IMR-90 (cell line): ENCODE results near the gene NSF. TPM values are rescaled to one million over a fixed set of nuclear protein-coding genes. Genes with fewer than 3 reads are reported as not detected.

Experiments
- ATAC-seq: fragments of 200-7000 bp; cut with Tn5 transposase; 2 replicates; pipeline ENCODE4 v1.9.1; 2020; ENCODE audit warnings: low read depth, mild to moderate bottlenecking, moderate library complexity
- BruUV-seq: library from RNA; stranded (reverse); fragments of 400-500 nt; replicated peaks from 2 replicates; lab custom pipeline; 2021; lab: Mats Ljungman, UMichigan
- CTCF ChIA-PET: fragments of 300-600 bp; formaldehyde crosslinking; extraction: SDS; loops from one replicate; lab custom pipeline; 2021; ENCODE audit warnings: antibody characterized with exemption; lab: Yijun Ruan, JAX
- POLR2A ChIA-PET: fragments of 300-600 bp; sonication (Branson Sonifier 250); formaldehyde crosslinking; loops from one replicate; lab custom pipeline; 2022; ENCODE audit warnings: antibody characterized with exemption; ENCODE audit not compliant: unreplicated experiment; lab: Charles Lee
- DNase-seq: peaks from one replicate; pipeline ENCODE4 v3.0.0; 2013
- H2AFZ ChIP-seq: replicated peaks from 2 replicates; pipeline ENCODE3; 2013; ENCODE audit warnings: low read length, mild to moderate bottlenecking; ENCODE audit not compliant: poor library complexity
- H2AK5ac ChIP-seq: 2 replicates; pipeline ENCODE4 v1.6.1; 2013; ENCODE audit warnings: low read depth, low read length, inconsistent platforms
- H2AK9ac ChIP-seq: replicated peaks from 2 replicates; pipeline ENCODE3; 2013; ENCODE audit warnings: mild to moderate bottlenecking, low read depth, low read length, moderate library complexity; ENCODE audit not compliant: poor library complexity
- H2BK120ac ChIP-seq: 2 replicates; pipeline ENCODE4 v1.6.1; 2013; ENCODE audit warnings: low read depth, low read length, inconsistent platforms
- H2BK15ac ChIP-seq: 3 replicates; pipeline ENCODE4 v1.6.1; 2013; ENCODE audit warnings: low read depth, low read length, inconsistent platforms
- H2BK20ac ChIP-seq: 2 replicates; pipeline ENCODE4 v1.6.1; 2013; ENCODE audit warnings: low read depth, mild to moderate bottlenecking, inconsistent platforms, low read length, moderate library complexity
- H2BK5ac ChIP-seq: 2 replicates; pipeline ENCODE4 v1.6.1; 2013; ENCODE audit warnings: mild to moderate bottlenecking, low read depth, low read length, inconsistent platforms; ENCODE audit not compliant: poor library complexity, severe bottlenecking
- H3K14ac ChIP-seq: replicated peaks from 2 replicates; pipeline ENCODE4 v1.6.1; 2013; ENCODE audit warnings: low read depth, low read length, inconsistent platforms
- H3K18ac ChIP-seq: 2 replicates; pipeline ENCODE4 v1.6.1; 2013; ENCODE audit warnings: low read depth, low read length, control low read depth
- H3K23ac ChIP-seq: 2 replicates; pipeline ENCODE4 v1.6.1; 2013; ENCODE audit warnings: low read depth, low read length, inconsistent platforms
- H3K27ac ChIP-seq: 2 replicates; pipeline ENCODE4 v1.5.1; 2013; ENCODE audit warnings: mild to moderate bottlenecking, control low read depth, low read length; ENCODE audit not compliant: insufficient read depth
- H3K27me3 ChIP-seq: 2 replicates; pipeline ENCODE4 v1.6.1; 2013; ENCODE audit warnings: low read length; ENCODE audit not compliant: control insufficient read depth, insufficient read depth
- H3K36me3 ChIP-seq: 2 replicates; pipeline ENCODE4 v1.6.1; 2013; ENCODE audit warnings: low read length, mixed read lengths; ENCODE audit not compliant: control insufficient read depth, insufficient read depth
- H3K4ac ChIP-seq: 2 replicates; pipeline ENCODE4 v1.6.1; 2013; ENCODE audit warnings: low read depth, low read length, inconsistent platforms
- H3K4me1 ChIP-seq: 2 replicates; pipeline ENCODE4 v1.6.1; 2013; ENCODE audit warnings: low read length, mixed read lengths; ENCODE audit not compliant: control insufficient read depth, insufficient read depth
- H3K4me2 ChIP-seq: 2 replicates; pipeline ENCODE4 v1.6.1; 2013; ENCODE audit warnings: low read depth, mild to moderate bottlenecking, control low read depth, low read length, moderate library complexity
- H3K4me3 ChIP-seq: 2 replicates; pipeline ENCODE4 v1.5.1; 2013; ENCODE audit warnings: low read depth, mild to moderate bottlenecking, control low read depth, low read length, moderate library complexity; ENCODE audit not compliant: insufficient read depth
- H3K56ac ChIP-seq: 2 replicates; pipeline ENCODE4 v1.6.1; 2013; ENCODE audit warnings: low read length, inconsistent platforms; ENCODE audit not compliant: insufficient read depth; ENCODE audit errors: extremely low read depth
- H3K79me1 ChIP-seq, 2 experiments: 2 replicates each; pipeline ENCODE4 v1.6.1; 2013; ENCODE audit warnings: low read length in 2 of 2, inconsistent platforms in 1 of 2, low read depth in 1 of 2
- H3K9ac ChIP-seq: 2 replicates; pipeline ENCODE4 v1.6.1; 2013; ENCODE audit warnings: low read depth, low read length, control low read depth
- H3K9me1 ChIP-seq: 2 replicates; pipeline ENCODE4 v1.6.1; 2013; ENCODE audit warnings: low read length, inconsistent platforms; ENCODE audit not compliant: insufficient read depth
- H3K9me3 ChIP-seq: 2 replicates; pipeline ENCODE4 v1.6.1; 2013; ENCODE audit warnings: low read length; ENCODE audit not compliant: control insufficient read depth, insufficient read depth
- H4K20me1 ChIP-seq: 2 replicates; pipeline ENCODE4 v1.6.1; 2013; ENCODE audit warnings: low read length, inconsistent platforms; ENCODE audit not compliant: insufficient read depth
- H4K5ac ChIP-seq: 2 replicates; pipeline ENCODE4 v1.6.1; 2013; ENCODE audit warnings: mild to moderate bottlenecking, low read depth, low read length, control low read depth
- H4K8ac ChIP-seq, 2 experiments: 2 replicates each; pipeline ENCODE4 v1.6.1; 2013; ENCODE audit warnings: low read depth in 2 of 2, low read length in 2 of 2, control low read depth in 1 of 2, inconsistent platforms in 1 of 2
- H4K91ac ChIP-seq: 2 replicates; pipeline ENCODE4 v1.6.1; 2013; ENCODE audit warnings: low read depth, low read length, inconsistent platforms; ENCODE audit not compliant: insufficient read depth
- CTCF ChIP-seq: conservative IDR thresholded peaks from 2 replicates; pipeline ENCODE4 v1.5.1; 2012; ENCODE audit warnings: mild to moderate bottlenecking, low read depth, low read length, improper control_type of control experiment
- ELK1 ChIP-seq: fragments of 150-350 bp; IDR thresholded peaks from 2 replicates; pipeline ENCODE4 v1.6.1; 2016; ENCODE audit warnings: low read depth, mild to moderate bottlenecking, low read length, moderate library complexity, borderline replicate concordance
- MAFK ChIP-seq: IDR thresholded peaks from 2 replicates; pipeline ENCODE4 v1.6.1; 2012; ENCODE audit warnings: low read depth, low read length, improper control_type of control experiment
- MAZ ChIP-seq: IDR thresholded peaks from 2 replicates; pipeline ENCODE4 v1.6.1; 2012; ENCODE audit warnings: low read depth, mild to moderate bottlenecking, low read length, improper control_type of control experiment, moderate library complexity, borderline replicate concordance
- NFE2L2 ChIP-seq: fragments of 150-350 bp; IDR thresholded peaks from 2 replicates; pipeline ENCODE4 v1.6.1; 2016; ENCODE audit warnings: low read depth, mild to moderate bottlenecking, low read length
- RAD21 ChIP-seq: IDR thresholded peaks from 2 replicates; pipeline ENCODE4 v1.6.1; 2012; ENCODE audit warnings: low read length, improper control_type of control experiment
- SMC3 ChIP-seq: fragments of 150-350 bp; IDR thresholded peaks from 2 replicates; pipeline ENCODE4 v1.6.1; 2016; ENCODE audit warnings: low read depth, mild to moderate bottlenecking, antibody characterized with exemption, low read length, moderate library complexity
- WGBS, 2 experiments: methylation state at CpG; one replicate each; pipeline versions ENCODE4 v1.1.5 to v1.1.7; 2013; ENCODE audit warnings: missing lambda C conversion rate in 2 of 2; ENCODE audit not compliant: insufficient read length in 1 of 2; ENCODE audit errors: extremely low coverage in 2 of 2; 5-methylcytosine and 5-hydroxymethylcytosine counted together
- dilution Hi-C: fragments of 300-500 bp; cut with HindIII; formaldehyde crosslinking; loops from one replicate; pipeline ENCODE4 v1.14.3; 2018; ENCODE audit warnings: low sequenced_read_pairs; ENCODE audit not compliant: unreplicated experiment
- in situ Hi-C: fragments of 300-500 bp; cut with MboI; formaldehyde crosslinking; loops from 3 replicates; pipeline ENCODE4 v1.14.3; 2019; ENCODE audit warnings: low sequenced_read_pairs, inconsistent platforms, mixed read lengths
- intact Hi-C: fragments of 100-400 bp; cut with micrococcal nuclease; formaldehyde crosslinking; loops from 2 replicates; pipeline ENCODE4 v1.10.0; 2022
- polyA plus RNA-seq, 3 experiments: library from polyadenylated mRNA; depleted of rRNA; stranded (reverse); fragments of >200 nt; gene quantifications; 2 replicates each; pipeline ENCODE4 v1.2.3, GENCODE V29; 2012; ENCODE audit warnings: low replicate concordance in 1 of 3
- total RNA-seq: library from RNA; depleted of rRNA; stranded (reverse); fragments of >200 nt; gene quantifications from 2 replicates; pipeline ENCODE4 v1.2.3, GENCODE V29; 2012

The NSF gene
- total and polyA plus RNA-seq, 2 of the 4 experiments (the other 2 are of a cell fraction): 38.9 to 110 TPM

- no peaks in the 10 kb centered on the region for H4K20me1 ChIP-seq
- no peak overlapping the region for H3K9ac ChIP-seq
- dilution Hi-C loops (no loop called here), in situ Hi-C loops (no loop called here), intact Hi-C loops (no loop called here)
- H3K18ac ChIP-seq: no peak overlapping the region
- TF ChIP-seq SMC3: peak; percentile 75
- TF ChIP-seq MAZ: peak; percentile 65
- peak; percentile 74 for TF ChIP-seq RAD21
- no peak for TF ChIP-seq ELK1
- peak; percentile 55 for TF ChIP-seq CTCF
- TF ChIP-seq MAFK: no peak
- no peak for TF ChIP-seq NFE2L2
- no peak overlapping the region for H4K5ac ChIP-seq
- ChIA-PET CTCF (no interaction called here), POLR2A (no interaction called here)
- no peak overlapping the region for H3K4me2 ChIP-seq
- H2AK5ac ChIP-seq: peak overlapping the region; percentile 21; the same call in 1 of the 2 replicates
- no TSS peak for BruUV-seq
- peak; percentile 77 for ATAC-seq
- H3K27ac ChIP-seq: no peak overlapping the region
- H3K27me3 ChIP-seq: peaks cover 18% of the 10 kb centered on the region
- H2BK5ac ChIP-seq: no peak overlapping the region
- no peak overlapping the region for H3K14ac ChIP-seq
- no peaks in the 10 kb centered on the region for H3K36me3 ChIP-seq
- H3K79me1 ChIP-seq: no peaks in the 10 kb centered on the region
- H3K23ac ChIP-seq: no peak overlapping the region
- peak overlapping the region; percentile 77 for H2AFZ ChIP-seq
- no peak overlapping the region for H3K4me3 ChIP-seq
- no peaks in the 10 kb centered on the region for H3K9me1 ChIP-seq
- H3K4me1 ChIP-seq: no peaks in the 10 kb centered on the region
- no peaks in the 10 kb centered on the region for H3K9me3 ChIP-seq
- H2BK120ac ChIP-seq: no peak overlapping the region
- no peak overlapping the region; the same call in 1 of the 2 replicates for H4K91ac ChIP-seq
- 100% methylated on average over 1 of the region's 9 CpGs; no CpG with 5 or more reads in 1 of the 2 experiments for WGBS, 2 experiments
- peak overlapping the region; percentile 68 for H2BK20ac ChIP-seq
- no peak overlapping the region for H4K8ac ChIP-seq
- no peak for DNase-seq
- H3K56ac ChIP-seq: no peak overlapping the region
- no peak overlapping the region for H2BK15ac ChIP-seq
- peak overlapping the region; percentile 18 for H2AK9ac ChIP-seq
- no peak overlapping the region for H3K4ac ChIP-seq
These were observed 191.9 kb downstream of the NSF start for GRCh38 chr17:46782250-46782953.
